Ascending aorta (tissue), 2 donors: Measurements from ENCODE around the gene AMELX. TPM values are rescaled to one million over a fixed set of nuclear protein-coding genes. Genes with fewer than 3 reads are reported as not detected.

Experiments
- DNase-seq, 2 donors: peaks; one replicate each; pipeline ENCODE4 v3.0.0-alpha.2; 2019; ENCODE audit warnings: low spot score in 2 of 2
- H3K27ac ChIP-seq, 2 donors: fragments of 200-600 bp; sonication (generic); one replicate each; pipeline ENCODE4 v1.5.1; 2016 to 2017; ENCODE audit warnings: mild to moderate bottlenecking in 1 of 2
- H3K27me3 ChIP-seq: fragments of 200-600 bp; sonication (generic); one replicate; pipeline ENCODE4 v1.5.1; 2017
- H3K36me3 ChIP-seq, 2 donors: fragments of 200-600 bp; sonication (generic); one replicate each; pipeline ENCODE4 v1.5.1; 2016
- H3K4me1 ChIP-seq, 2 donors: fragments of 200-600 bp; sonication (generic); one replicate each; pipeline ENCODE4 v1.5.1; 2016 to 2017; ENCODE audit warnings: mild to moderate bottlenecking in 1 of 2
- H3K4me3 ChIP-seq, 2 donors: fragments of 200-600 bp; sonication (generic); one replicate each; pipeline ENCODE4 v1.5.1; 2016 to 2017; ENCODE audit warnings: mild to moderate bottlenecking in 1 of 2
- H3K9me3 ChIP-seq, 2 donors: fragments of 200-600 bp; sonication (generic); one replicate each; pipeline ENCODE4 v1.5.1; 2016
- intact Hi-C: fragments of 100-400 bp; cut with DNase I; formaldehyde crosslinking; loops from one replicate; pipeline ENCODE4 v1.15.1; 2023
- total RNA-seq: library from RNA; depleted of rRNA; stranded (reverse); fragments of >200 nt; gene quantifications from one replicate; pipeline ENCODE4 v1.1.0, GENCODE V29; 2016
- TF ChIP-seq, protein P1 (sequence below), 3 experiments: fragments of 200-600 bp in 2 of 3; fragments of 450-650 bp in 1 of 3; sonication (generic) in 2 of 3; IDR thresholded peaks; one replicate each; pipeline ENCODE4 v1.5.1; 2016 to 2019; ENCODE audit warnings: antibody characterized with exemption in 3 of 3, mild to moderate bottlenecking in 1 of 3, moderate library complexity in 1 of 3

The AMELX gene
- total RNA-seq, 1 donor from 2014 or later: not detected

- intact Hi-C loops: no loop called here
- TF ChIP-seq, protein P1, sequence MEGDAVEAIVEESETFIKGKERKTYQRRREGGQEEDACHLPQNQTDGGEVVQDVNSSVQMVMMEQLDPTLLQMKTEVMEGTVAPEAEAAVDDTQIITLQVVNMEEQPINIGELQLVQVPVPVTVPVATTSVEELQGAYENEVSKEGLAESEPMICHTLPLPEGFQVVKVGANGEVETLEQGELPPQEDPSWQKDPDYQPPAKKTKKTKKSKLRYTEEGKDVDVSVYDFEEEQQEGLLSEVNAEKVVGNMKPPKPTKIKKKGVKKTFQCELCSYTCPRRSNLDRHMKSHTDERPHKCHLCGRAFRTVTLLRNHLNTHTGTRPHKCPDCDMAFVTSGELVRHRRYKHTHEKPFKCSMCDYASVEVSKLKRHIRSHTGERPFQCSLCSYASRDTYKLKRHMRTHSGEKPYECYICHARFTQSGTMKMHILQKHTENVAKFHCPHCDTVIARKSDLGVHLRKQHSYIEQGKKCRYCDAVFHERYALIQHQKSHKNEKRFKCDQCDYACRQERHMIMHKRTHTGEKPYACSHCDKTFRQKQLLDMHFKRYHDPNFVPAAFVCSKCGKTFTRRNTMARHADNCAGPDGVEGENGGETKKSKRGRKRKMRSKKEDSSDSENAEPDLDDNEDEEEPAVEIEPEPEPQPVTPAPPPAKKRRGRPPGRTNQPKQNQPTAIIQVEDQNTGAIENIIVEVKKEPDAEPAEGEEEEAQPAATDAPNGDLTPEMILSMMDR (IDR thresholded peaks at IDR 0.05): no peak
- no peak overlapping the region for H3K4me3 ChIP-seq
- H3K27ac ChIP-seq: no peak overlapping the region
- no peaks in the 10 kb centered on the region for H3K27me3 ChIP-seq
- DNase-seq: no peak
- H3K36me3 ChIP-seq: no peaks in the 10 kb centered on the region
- H3K4me1 ChIP-seq: no peaks in the 10 kb centered on the region
- no peaks in the 10 kb centered on the region for H3K9me3 ChIP-seq
These were observed 7.6 kb upstream of the AMELX start for GRCh38 chrX:11285651-11286050.

- DNase-seq: no peak
- H3K4me1 ChIP-seq: no peaks in the 10 kb centered on the region
- no peaks in the 10 kb centered on the region for H3K27me3 ChIP-seq
- TF ChIP-seq, protein P1 (IDR thresholded peaks at IDR 0.05): no peak
- no peak overlapping the region for H3K4me3 ChIP-seq
- intact Hi-C loops: no loop called here
- H3K27ac ChIP-seq: no peak overlapping the region
- H3K9me3 ChIP-seq: no peaks in the 10 kb centered on the region
- H3K36me3 ChIP-seq: no peaks in the 10 kb centered on the region
These were observed 5.7 kb upstream of the AMELX start for GRCh38 chrX:11287505-11287904.

DNA sequence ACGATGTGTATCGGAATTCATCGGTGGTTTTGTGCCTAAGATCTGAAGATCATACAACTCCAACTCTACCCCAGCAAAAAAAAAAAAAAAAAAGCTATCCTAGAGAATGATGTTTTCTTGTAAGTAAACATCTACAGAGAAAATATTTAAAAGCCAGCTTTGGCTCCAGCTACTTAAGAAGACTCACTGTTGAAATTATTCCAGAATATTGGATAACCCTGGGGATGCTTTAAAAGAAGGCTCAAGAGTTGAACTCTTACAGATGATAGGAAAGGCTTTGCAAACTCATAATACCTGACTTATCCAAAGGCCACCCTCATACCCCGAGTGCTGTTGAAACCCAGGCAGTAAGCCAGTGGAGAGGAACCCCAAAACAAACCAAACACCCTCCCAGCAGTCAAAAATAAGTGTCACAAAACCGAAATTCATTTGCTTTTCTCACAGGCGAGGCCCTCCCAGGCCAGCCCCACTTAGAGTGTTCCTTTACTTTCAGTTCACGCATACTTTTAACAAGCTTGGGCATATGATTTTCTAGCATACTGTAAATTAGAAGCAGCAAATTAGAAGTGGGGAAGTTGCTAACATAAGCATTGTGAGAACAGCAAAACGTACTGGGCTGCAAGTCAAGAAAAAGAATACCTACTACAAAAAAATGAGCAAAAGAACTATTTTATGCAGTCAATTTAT lies 2.7 kb upstream of the AMELX start:
- Histone ChIP-seq H3K9me3 (no peaks in the 10 kb centered on the region), H3K27me3 (no peaks in the 10 kb centered on the region), H3K27ac (no peak overlapping the region), H3K4me3 (no peak overlapping the region), H3K4me1 (no peaks in the 10 kb centered on the region), H3K36me3 (no peaks in the 10 kb centered on the region)
- TF ChIP-seq, protein P1 (IDR thresholded peaks at IDR 0.05): no peak
- intact Hi-C loops: no loop called here
- DNase-seq: no peak

GRCh38 chrX:11296051-11296450 lies 2.8 kb downstream of the AMELX start:
- Histone ChIP-seq H3K4me3 (no peak overlapping the region), H3K27me3 (no peaks in the 10 kb centered on the region), H3K4me1 (no peaks in the 10 kb centered on the region), H3K27ac (no peak overlapping the region), H3K9me3 (no peaks in the 10 kb centered on the region), H3K36me3 (no peaks in the 10 kb centered on the region)
- TF ChIP-seq, protein P1 (IDR thresholded peaks at IDR 0.05): no peak
- no peak for DNase-seq
- intact Hi-C loops: no loop called here

DNA sequence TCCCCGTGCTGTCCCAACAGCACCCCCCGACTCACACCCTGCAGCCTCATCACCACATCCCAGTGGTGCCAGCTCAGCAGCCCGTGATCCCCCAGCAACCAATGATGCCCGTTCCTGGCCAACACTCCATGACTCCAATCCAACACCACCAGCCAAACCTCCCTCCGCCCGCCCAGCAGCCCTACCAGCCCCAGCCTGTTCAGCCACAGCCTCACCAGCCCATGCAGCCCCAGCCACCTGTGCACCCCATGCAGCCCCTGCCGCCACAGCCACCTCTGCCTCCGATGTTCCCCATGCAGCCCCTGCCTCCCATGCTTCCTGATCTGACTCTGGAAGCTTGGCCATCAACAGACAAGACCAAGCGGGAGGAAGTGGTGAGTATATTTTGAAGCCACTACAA lies 5.4 kb downstream of the AMELX start:
- no peaks in the 10 kb centered on the region for H3K27me3 ChIP-seq
- H3K4me1 ChIP-seq: no peaks in the 10 kb centered on the region
- no peak overlapping the region for H3K4me3 ChIP-seq
- no peak overlapping the region for H3K27ac ChIP-seq
- intact Hi-C loops: no loop called here
- no peaks in the 10 kb centered on the region for H3K36me3 ChIP-seq
- DNase-seq: no peak
- H3K9me3 ChIP-seq: no peaks in the 10 kb centered on the region
- TF ChIP-seq, protein P1 (IDR thresholded peaks at IDR 0.05): no peak

GRCh38 chrX:11304829-11305228 lies 11.6 kb downstream of the AMELX start:
- H3K36me3 ChIP-seq: no peaks in the 10 kb centered on the region
- no peaks in the 10 kb centered on the region for H3K27me3 ChIP-seq
- H3K27ac ChIP-seq: no peak overlapping the region
- DNase-seq: no peak
- no peak overlapping the region for H3K4me3 ChIP-seq
- intact Hi-C loops: no loop called here
- no peaks in the 10 kb centered on the region for H3K4me1 ChIP-seq
- H3K9me3 ChIP-seq: no peaks in the 10 kb centered on the region
- TF ChIP-seq, protein P1 (IDR thresholded peaks at IDR 0.05): no peak
